ENCODE measurements around the gene KRTAP19-6.
"Not testable (repeated sequence)": the region's sequence is repeated elsewhere in the genome, so short reads cannot be mapped to it uniquely, and the experiment has no call there.

Gene KRTAP19-6, protein sequence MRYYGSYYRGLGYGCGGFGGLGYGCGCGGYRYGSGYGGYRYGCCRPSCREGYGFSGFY

GRCh38 chr21:30541764-30542163 is at the start of gene KRTAP19-6:
Gene KRTAP19-6, minus strand, starts transcription at chr21:30541864. Its CDS starts 31 bp downstream, at chr21:30541833.
- DNase-seq, result no peak

DNA sequence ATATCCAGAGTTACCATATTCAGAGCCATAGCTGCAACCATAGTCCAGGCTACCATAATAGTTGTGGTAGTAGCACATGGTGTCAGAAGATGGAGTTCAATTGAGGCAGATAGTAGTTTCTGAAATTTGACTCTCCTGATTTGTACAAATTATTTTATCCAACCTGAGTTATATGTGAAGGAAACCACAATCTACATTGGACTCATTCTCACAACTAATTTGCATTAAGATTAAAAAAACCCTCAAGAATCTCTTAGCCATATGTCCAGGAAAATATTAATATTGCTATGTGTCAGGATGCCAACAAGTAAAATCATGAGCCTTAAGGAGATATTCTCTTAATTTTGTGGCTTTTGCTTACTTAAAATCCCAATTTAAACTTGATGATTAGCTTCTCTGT is 48.6 kb upstream of the KRTAP19-6 start, which contains the start of gene KRTAP22-2:
KRTAP22-2 (minus strand) TSS at position 101 of the 400 bp plus-strand sequence.
- DNase-seq, result no peak

DNA sequence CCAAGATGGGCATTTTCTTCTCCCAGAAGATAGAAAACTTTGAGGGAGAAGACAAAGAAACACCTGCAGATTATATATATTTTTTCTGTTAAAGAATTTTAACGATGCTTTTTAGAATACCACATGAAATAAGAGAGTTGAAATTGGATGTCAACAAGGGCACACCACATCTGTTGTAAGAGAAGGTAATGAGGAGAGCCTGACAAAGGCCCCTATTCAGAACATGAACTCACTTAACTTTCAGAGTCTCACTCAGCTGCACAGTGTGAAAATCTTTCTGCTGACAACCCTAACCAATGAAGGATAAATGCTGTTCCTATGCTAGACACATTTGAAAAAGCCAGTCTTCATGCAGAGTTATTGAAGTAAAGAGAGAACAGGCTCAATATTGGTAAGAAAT is 41.2 kb upstream of the KRTAP19-6 start:
- DNase-seq, result no peak

- DNase-seq, result no peak
Measured at GRCh38 chr21:30580132-30580531, 38.5 kb upstream of the KRTAP19-6 start.

DNA sequence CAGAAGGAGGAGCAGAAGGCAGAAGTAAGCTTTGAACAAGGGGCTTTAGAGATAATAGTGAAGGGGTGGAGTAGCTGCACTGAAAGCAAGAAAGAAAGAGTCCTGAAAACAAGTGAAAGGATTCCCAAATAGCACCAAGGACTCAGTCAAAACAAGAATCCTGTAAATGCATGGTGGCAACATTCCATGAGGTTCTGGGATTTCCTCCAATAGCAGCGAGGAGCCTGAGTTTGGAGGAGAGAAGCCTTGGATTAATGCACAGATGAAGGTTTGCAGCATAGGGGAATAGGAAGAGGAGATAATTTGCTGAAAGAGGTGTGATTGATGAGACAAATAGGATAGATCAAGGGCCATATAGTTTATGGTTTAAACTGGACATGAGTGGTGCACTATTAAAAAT is 37.7 kb upstream of the KRTAP19-6 start:
- no peak for DNase-seq

DNA sequence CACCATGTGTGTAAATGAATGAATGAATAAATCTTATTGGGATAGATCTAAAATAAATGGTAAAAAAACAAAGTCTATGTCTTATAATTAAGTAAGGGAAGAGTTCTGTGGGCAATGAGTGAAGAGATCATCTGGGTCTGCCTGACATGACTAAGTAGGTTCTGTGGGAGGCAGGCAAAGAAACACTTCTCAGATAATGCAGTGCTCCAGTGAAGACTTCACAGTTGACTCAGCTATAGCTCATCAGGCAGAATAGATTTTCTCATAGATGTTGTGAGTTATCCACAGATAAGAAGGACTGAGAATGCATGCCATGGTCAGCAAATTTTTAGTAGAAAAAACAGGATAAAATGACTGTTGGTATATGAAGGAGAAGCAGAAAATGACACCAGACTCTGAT is 36.1 kb upstream of the KRTAP19-6 start:
- DNase-seq, result no peak

GRCh38 chr21:30567617-30568016 is 26.0 kb upstream of the KRTAP19-6 start:
- DNase-seq, result no peak

DNA sequence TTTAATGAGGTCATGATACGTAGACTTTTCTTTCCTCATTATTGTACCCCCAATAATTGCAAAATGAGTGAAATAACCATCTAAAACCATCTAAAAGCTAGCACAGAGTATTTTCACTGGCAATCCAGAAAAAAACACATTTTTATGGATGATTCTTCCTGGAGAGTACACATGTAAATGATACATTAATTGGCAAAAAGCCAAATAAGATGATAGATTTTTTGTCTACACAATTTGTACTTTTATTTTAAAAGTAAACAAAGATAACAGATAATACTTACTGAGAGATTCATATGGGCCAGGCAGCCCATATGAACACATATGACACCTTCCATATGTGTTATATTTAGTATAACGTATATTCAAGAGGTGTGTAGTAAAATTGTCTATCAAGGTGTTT is 22.0 kb upstream of the KRTAP19-6 start:
- DNase-seq, result no peak

DNA sequence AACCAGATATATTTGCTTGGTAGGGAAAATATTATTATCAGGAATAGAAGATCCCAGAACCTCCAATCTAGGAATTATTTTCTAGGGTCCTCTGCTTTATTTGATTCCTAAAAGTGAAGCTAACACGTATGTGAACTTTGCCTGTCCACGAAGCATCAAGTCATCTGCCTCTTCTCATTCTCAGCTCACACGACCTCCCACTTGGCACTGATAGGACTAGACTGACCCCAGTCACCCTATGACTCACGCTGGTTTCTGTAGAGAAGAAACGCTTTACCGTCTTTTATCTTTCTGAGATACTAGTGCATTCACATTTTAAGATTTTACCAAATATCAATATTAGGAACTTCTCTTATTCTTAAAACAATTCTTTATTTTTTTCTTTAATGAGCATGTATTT is 21.4 kb upstream of the KRTAP19-6 start:
- no peak for DNase-seq

GRCh38 chr21:30561957-30562356 is 20.3 kb upstream of the KRTAP19-6 start:
- no peak for DNase-seq

DNA sequence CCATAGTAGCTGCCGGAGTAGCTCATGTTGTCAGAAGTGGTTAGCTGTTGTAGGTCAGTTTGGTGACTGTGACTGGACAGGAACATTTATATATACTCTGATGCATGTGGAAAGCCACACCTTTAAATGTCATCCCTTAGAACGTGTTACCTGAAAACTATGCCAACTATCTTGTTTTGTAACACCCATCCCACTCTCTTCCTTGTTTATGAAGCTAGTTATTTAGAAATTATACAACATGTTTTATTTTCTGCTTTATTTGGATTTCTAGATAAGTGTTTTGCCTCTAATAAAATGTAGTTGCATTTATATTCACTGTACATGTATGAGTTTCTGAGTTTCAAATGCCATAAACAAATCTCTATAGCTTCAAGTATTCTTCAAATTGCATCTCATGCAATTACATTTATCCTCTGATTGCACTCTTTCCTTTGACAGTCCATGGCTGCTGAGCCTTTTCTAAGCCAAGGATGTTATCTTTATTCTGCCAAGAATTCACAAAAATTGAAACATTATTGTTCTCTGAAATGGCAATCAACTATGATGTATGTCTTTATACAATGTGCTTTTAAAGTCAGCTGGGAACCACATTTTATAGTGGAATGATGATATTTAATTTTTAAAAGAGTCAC is 19.7 kb upstream of the KRTAP19-6 start, which contains the start of gene KRTAP19-7:
KRTAP19-7 (minus strand) TSS at position 51 of the 632 bp plus-strand sequence; CDS start at position 26, 25 bp downstream.
- no peak for DNase-seq

DNA sequence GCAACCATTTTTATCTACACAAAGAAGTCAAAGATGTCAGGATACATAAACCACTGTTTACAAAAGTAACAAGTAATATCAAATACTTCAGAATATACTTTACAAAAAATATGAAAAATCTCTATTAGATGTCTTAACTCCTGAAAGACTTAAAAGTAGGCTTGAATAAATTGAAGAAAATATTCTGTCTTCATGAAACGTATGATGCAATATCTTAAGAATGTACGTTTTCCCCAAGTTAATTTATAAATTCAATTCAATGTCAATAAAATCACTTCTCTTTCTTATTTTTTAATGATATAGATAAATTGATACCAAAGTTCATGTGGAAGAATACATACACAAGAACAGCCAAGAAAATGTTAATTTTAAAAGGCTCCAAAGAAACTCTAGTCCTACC is 13.4 kb upstream of the KRTAP19-6 start:
- DNase-seq, result no peak

DNA sequence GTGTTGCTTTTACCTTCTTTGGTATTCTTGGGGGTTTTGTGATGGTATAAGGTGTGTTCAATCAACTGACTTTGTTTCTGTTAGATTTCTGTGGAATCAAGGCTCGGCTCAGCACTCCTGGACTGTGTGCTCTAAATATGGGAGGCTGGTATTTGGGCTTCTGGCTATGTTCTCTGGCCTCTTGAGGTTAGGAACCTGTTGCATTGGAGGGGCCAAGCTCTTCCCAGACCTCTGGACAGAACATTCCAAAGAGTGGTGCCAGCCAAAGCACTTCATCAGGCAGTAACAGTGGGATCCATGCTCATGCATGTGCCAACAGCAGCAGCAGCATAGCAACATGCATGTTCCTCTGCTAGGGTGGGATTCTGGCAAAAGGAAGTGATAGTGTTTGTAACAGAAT is 11.1 kb upstream of the KRTAP19-6 start:
- DNase-seq, result no peak

GRCh38 chr21:30518876-30519275 is 22.8 kb downstream of the KRTAP19-6 start:
- DNase-seq, result no peak

- DNase-seq, result no peak
Measured at GRCh38 chr21:30515681-30516080, 26.0 kb downstream of the KRTAP19-6 start.

- not testable (repeated sequence) for DNase-seq
Measured at GRCh38 chr21:30505621-30506205, 36.0 kb downstream of the KRTAP19-6 start.

DNA sequence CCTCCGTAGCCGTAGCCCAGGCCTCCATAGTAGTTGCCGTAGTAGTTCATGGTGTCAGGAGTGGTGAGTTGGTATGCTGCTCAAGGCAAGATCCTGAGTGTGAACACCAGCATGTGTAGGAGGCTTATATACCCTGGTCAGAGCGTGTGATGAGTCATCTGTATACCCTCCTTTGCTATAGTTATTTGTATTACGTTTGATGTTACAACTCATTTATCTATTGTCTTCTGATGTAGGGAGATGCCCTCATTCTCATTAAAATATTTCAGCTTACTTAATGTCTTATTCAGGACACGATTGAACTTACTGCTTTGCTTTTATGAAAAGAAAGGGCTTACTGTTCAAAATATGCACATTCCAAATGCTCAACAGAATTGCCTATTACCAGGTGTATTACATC is 39.6 kb downstream of the KRTAP19-6 start, which contains the start of gene KRTAP19-5:
KRTAP19-5 (minus strand) TSS at position 101 of the 400 bp plus-strand sequence; CDS start at position 50, 51 bp downstream.
- DNase-seq, result no peak

- DNase-seq, result no peak
Measured at GRCh38 chr21:30497065-30497464, 44.6 kb downstream of the KRTAP19-6 start, which contains the start of gene KRTAP19-4. Gene KRTAP19-4, minus strand, starts transcription at chr21:30497165. Its CDS starts 55 bp downstream, at chr21:30497110.

DNA sequence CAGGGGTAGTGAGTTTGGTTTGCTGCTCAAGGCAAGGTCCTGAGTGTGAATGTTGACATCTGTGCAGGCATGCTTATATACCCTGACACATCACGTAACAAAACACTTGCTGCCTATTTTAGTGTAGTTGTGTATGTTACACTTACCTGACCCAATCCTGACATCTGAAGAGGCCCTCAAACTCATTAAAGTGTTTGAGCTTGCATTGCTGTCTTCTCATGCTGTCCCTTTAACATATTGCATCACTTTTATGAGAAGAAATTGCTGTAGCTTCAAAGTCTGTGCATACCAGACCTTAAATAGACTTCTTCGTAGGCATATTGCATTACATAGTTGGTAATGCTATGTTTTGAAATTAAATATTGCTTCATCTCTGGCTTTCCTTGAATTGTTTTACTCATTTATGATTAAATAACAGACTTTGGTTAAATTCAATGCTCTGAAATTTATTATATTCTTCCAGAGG is 49.7 kb downstream of the KRTAP19-6 start, which contains the start of gene KRTAP19-3:
KRTAP19-3 (minus strand) TSS at position 51 of the 466 bp plus-strand sequence. CDS start 56 bp downstream, outside the sequence.
- DNase-seq, result no peak
